ENCODE data around the gene CPLANE2.
A peak's percentile ranks its signal among the peaks of the same experiment; 100 is the strongest.
"Not testable (repeated sequence)": the region's sequence is repeated elsewhere in the genome, so short reads cannot be mapped to it uniquely, and the experiment has no call there.

The CPLANE2 gene

GRCh38 chr1:16254263-16254928, 17.4 kb upstream of the CPLANE2 start:
- peaks cover 4 to 17% of the 10 kb centered on the region in 2 donors for H3K4me1 Mint-ChIP-seq
- no peaks in the 10 kb centered on the region for H3K9me3 Mint-ChIP-seq
- H3K27ac Mint-ChIP-seq: peak overlapping the region; percentile 11
- H3K27me3 Mint-ChIP-seq: no peaks in the 10 kb centered on the region
- ATAC-seq (replicated peaks): no peak
- no peak overlapping the region for H3K4me3 Mint-ChIP-seq
- H3K36me3 Mint-ChIP-seq: peaks cover 22 to 33% of the 10 kb centered on the region in 2 donors
- DNase-seq: no peak

- Mint-ChIP-seq H3K4me1 (peaks cover 11 to 27% of the 10 kb centered on the region in 2 donors), H3K4me3 (no peak overlapping the region), H3K27ac (no peak overlapping the region), H3K36me3 (peaks cover 22 to 37% of the 10 kb centered on the region in 2 donors), H3K9me3 (no peaks in the 10 kb centered on the region), H3K27me3 (no peaks in the 10 kb centered on the region)
- no peak for DNase-seq
- ATAC-seq (replicated peaks): no peak
Observed at GRCh38 chr1:16253332-16253922, 16.4 kb upstream of the CPLANE2 start.

- DNase-seq: no peak
- Mint-ChIP-seq H3K4me1 (peaks cover 12 to 28% of the 10 kb centered on the region in 2 donors), H3K9me3 (no peaks in the 10 kb centered on the region), H3K27me3 (no peaks in the 10 kb centered on the region), H3K36me3 (peaks cover 21 to 37% of the 10 kb centered on the region in 2 donors), H3K4me3 (no peak overlapping the region), H3K27ac (peak overlapping the region; percentile 26)
- no peak for ATAC-seq (replicated peaks)
Observed at GRCh38 chr1:16252912-16253311, 15.9 kb upstream of the CPLANE2 start.

GRCh38 chr1:16251381-16251780, 14.4 kb upstream of the CPLANE2 start:
- Mint-ChIP-seq H3K4me1 (peaks cover 14 to 31% of the 10 kb centered on the region in 2 donors), H3K27ac (no peak overlapping the region), H3K4me3 (no peak overlapping the region), H3K27me3 (no peaks in the 10 kb centered on the region), H3K36me3 (peaks cover 24 to 46% of the 10 kb centered on the region in 2 donors), H3K9me3 (no peaks in the 10 kb centered on the region)
- ATAC-seq (replicated peaks) (no peak), DNase-seq (no peak)

GRCh38 chr1:16250524-16251251, 13.7 kb upstream of the CPLANE2 start:
- no peak for ATAC-seq (replicated peaks)
- Mint-ChIP-seq H3K27ac (no peak overlapping the region), H3K27me3 (no peaks in the 10 kb centered on the region), H3K9me3 (no peaks in the 10 kb centered on the region), H3K4me3 (no peak overlapping the region), H3K4me1 (peaks cover 14 to 31% of the 10 kb centered on the region in 2 donors), H3K36me3 (peaks cover 25 to 44% of the 10 kb centered on the region in 2 donors)
- no peak for DNase-seq

- Mint-ChIP-seq H3K36me3 (peaks cover 23 to 41% of the 10 kb centered on the region in 2 donors), H3K27me3 (no peaks in the 10 kb centered on the region), H3K9me3 (no peaks in the 10 kb centered on the region), H3K27ac (peak overlapping the region; percentile 44), H3K4me3 (peak overlapping the region; percentile 41 to 60), H3K4me1 (peaks cover 14 to 31% of the 10 kb centered on the region in 2 donors)
- DNase-seq (no peak), ATAC-seq (replicated peaks) (peak; percentile 57 to 66)
Observed at GRCh38 chr1:16249596-16250241, 12.7 kb upstream of the CPLANE2 start.

GRCh38 chr1:16248603-16249516, 11.9 kb upstream of the CPLANE2 start:
- H3K27ac Mint-ChIP-seq: peak overlapping the region; percentile 44
- no peak for DNase-seq

GRCh38 chr1:16248007-16248436, 11.0 kb upstream of the CPLANE2 start:
- Mint-ChIP-seq H3K4me3 (no peak overlapping the region), H3K36me3 (peaks cover 20 to 41% of the 10 kb centered on the region in 2 donors), H3K4me1 (peaks cover 14 to 37% of the 10 kb centered on the region in 2 donors), H3K9me3 (no peaks in the 10 kb centered on the region), H3K27me3 (no peaks in the 10 kb centered on the region), H3K27ac (no peak overlapping the region)
- no peak for ATAC-seq (replicated peaks)
- no peak for DNase-seq

More at GRCh38 chr1:16248603-16249516, 11.9 kb upstream of the CPLANE2 start:
- ATAC-seq (replicated peaks): peak; percentile 76 to 81
- no peaks in the 10 kb centered on the region for H3K9me3 Mint-ChIP-seq
- H3K36me3 Mint-ChIP-seq: peaks cover 20 to 41% of the 10 kb centered on the region in 2 donors
- H3K27me3 Mint-ChIP-seq: no peaks in the 10 kb centered on the region
- H3K4me1 Mint-ChIP-seq: peaks cover 14 to 37% of the 10 kb centered on the region in 2 donors
- H3K4me3 Mint-ChIP-seq: peak overlapping the region in 1 of 2 donors; percentile 47

- DNase-seq (no peak), ATAC-seq (replicated peaks) (no peak)
- no peak overlapping the region for H3K4me3 Mint-ChIP-seq
- no peaks in the 10 kb centered on the region for H3K27me3 Mint-ChIP-seq
- H3K9me3 Mint-ChIP-seq: no peaks in the 10 kb centered on the region
- peaks cover 20 to 38% of the 10 kb centered on the region in 2 donors for H3K36me3 Mint-ChIP-seq
- peaks cover 14 to 37% of the 10 kb centered on the region in 2 donors for H3K4me1 Mint-ChIP-seq
- peak overlapping the region; percentile 86 for H3K27ac Mint-ChIP-seq
Observed at GRCh38 chr1:16247441-16247840, 10.5 kb upstream of the CPLANE2 start.

- ATAC-seq (replicated peaks): no peak
- Mint-ChIP-seq H3K27ac (no peak overlapping the region), H3K27me3 (no peaks in the 10 kb centered on the region), H3K4me1 (peaks cover 14 to 37% of the 10 kb centered on the region in 2 donors), H3K36me3 (peaks cover 20 to 35% of the 10 kb centered on the region in 2 donors), H3K4me3 (no peak overlapping the region), H3K9me3 (no peaks in the 10 kb centered on the region)
- no peak for DNase-seq
Observed at GRCh38 chr1:16246961-16247360, 10.0 kb upstream of the CPLANE2 start.

GRCh38 chr1:16246239-16246638, 9.3 kb upstream of the CPLANE2 start:
- not testable (repeated sequence) for DNase-seq; H3K4me3 Mint-ChIP-seq; ATAC-seq (replicated peaks); H3K27me3 Mint-ChIP-seq; H3K27ac Mint-ChIP-seq; H3K9me3 Mint-ChIP-seq
- peaks cover 17 to 30% of the 10 kb centered on the region in 2 donors for H3K36me3 Mint-ChIP-seq
- peaks cover 14 to 37% of the 10 kb centered on the region in 2 donors for H3K4me1 Mint-ChIP-seq

GRCh38 chr1:16245476-16246196, 8.7 kb upstream of the CPLANE2 start:
- Mint-ChIP-seq H3K27me3 (no peaks in the 10 kb centered on the region), H3K4me1 (peaks cover 14 to 32% of the 10 kb centered on the region in 2 donors), H3K27ac (no peak overlapping the region), H3K36me3 (peaks cover 15 to 25% of the 10 kb centered on the region in 2 donors), H3K9me3 (no peaks in the 10 kb centered on the region), H3K4me3 (no peak overlapping the region)
- ATAC-seq (replicated peaks): no peak
- DNase-seq: no peak
